ENCODE measurements around the gene ZNF540. TPM values are rescaled to one million over a fixed set of nuclear protein-coding genes. Genes with fewer than 3 reads are reported as not detected.
A peak's percentile ranks its signal among the peaks of the same experiment; 100 is the strongest.

The ZNF540 gene
- total RNA-seq (10 to 100 TPM; 11.6 to 12.0 TPM), total RNA-seq (0.42 to 56.2 (median 23.7) reads per million in 172 experiments)
- 7.4 TPM for polyA plus RNA-seq (2013, experiment 1 of 2)
- polyA plus RNA-seq (2013, experiment 2 of 2), result 5.2 TPM

DNA sequence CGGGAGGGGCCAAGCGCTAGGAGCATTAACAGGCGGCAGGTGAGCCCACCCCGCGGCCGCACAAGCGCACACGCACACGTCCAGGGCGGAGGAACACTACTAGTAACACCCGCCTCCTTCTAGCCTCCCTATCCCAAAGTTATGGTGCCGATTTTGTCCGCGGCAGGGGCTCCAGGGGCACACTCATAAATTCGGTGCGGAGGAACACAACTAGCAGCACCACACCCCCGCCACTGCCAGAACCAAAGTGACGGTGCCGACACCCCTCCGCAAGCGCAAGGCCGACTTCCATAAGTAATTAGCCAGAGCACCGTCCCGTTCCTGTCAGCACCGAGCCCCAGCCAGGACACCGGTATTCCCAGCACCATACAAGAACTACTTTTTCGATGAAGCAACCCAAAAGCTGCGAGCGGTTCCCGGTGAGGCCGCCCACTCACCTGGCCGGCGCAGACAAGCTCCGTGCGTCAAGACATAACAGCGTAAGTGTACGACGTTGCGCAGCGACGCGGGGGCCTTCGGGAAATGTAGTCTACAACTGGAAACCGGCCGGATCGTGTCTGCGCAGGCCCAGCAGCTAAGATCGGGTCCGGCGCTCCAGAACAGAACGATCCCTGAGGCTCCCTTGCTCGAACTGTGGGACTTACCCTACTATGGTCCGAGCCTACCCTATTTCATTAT is at the start of gene ZNF540, which contains the start of gene ZNF571:
Gene ZNF540, plus strand, starts transcription at position 573 of the 678 bp plus-strand sequence. CDS start 3,572 bp downstream, outside the sequence.
Gene ZNF571, minus strand, starts transcription at position 489 of the 678 bp plus-strand sequence. CDS start 8,116 bp downstream, outside the sequence.
- CTCF ChIA-PET, result interaction anchor here (0.7 to 1.4 kb wide), 4 partner anchors 9 to 98 kb away, joined by 3 to 5 read pairs (median 3); no protein-coding TSS in a partner anchor
- ATAC-seq (ENCODE audit: poor library complexity) (peak; percentile 95), DNase-seq (peak; percentile 86 to 96 (median 91))
- intact Hi-C loops (cut with DNase I, micrococcal nuclease), result loop anchor here (1.0 to 10.0 kb wide), 11 partner anchors 60 to 520 kb away; partner anchors contain the start of genes ZNF527 (in 2 of the 2), ZNF569 (in 2 of the 2), ZNF793 (in 2 of the 2) and ZFP30 (in 1 of the 2)
- peaks cover 5 to 20% of the 10 kb centered on the region in 2 experiments for H3K9me3 ChIP-seq (ENCODE audit: control insufficient read depth in 1 of 2, insufficient read depth in 1 of 2, low read length in 2 of 2)
- peak within 1 kb of the TSS; percentile 94 to 97 for H3K27ac ChIP-seq (ENCODE audit: low read depth in 1 of 2, low read length in 2 of 2)
- peaks cover 19% of the 10 kb centered on the region for H3K36me3 ChIP-seq (ENCODE audit: insufficient read depth, low read length)
- Mint-ChIP-seq H3K27ac (peak within 1 kb of the TSS; percentile 98), H3K4me3 (peak within 1 kb of the TSS; percentile 97), H3K36me3 (ENCODE audit: low read depth) (peaks cover 81% of the 10 kb centered on the region), H3K27me3 (no peaks in the 10 kb centered on the region), H3K9me3 (peaks cover 7% of the 10 kb centered on the region), H3K4me1 (ENCODE audit: low read depth) (peaks cover 39% of the 10 kb centered on the region)
- TF ChIP-seq, protein P1, sequence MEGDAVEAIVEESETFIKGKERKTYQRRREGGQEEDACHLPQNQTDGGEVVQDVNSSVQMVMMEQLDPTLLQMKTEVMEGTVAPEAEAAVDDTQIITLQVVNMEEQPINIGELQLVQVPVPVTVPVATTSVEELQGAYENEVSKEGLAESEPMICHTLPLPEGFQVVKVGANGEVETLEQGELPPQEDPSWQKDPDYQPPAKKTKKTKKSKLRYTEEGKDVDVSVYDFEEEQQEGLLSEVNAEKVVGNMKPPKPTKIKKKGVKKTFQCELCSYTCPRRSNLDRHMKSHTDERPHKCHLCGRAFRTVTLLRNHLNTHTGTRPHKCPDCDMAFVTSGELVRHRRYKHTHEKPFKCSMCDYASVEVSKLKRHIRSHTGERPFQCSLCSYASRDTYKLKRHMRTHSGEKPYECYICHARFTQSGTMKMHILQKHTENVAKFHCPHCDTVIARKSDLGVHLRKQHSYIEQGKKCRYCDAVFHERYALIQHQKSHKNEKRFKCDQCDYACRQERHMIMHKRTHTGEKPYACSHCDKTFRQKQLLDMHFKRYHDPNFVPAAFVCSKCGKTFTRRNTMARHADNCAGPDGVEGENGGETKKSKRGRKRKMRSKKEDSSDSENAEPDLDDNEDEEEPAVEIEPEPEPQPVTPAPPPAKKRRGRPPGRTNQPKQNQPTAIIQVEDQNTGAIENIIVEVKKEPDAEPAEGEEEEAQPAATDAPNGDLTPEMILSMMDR (IDR thresholded peaks at IDR 0.05), result no peak
- POLR2A ChIA-PET, result interaction anchor here (0.6 to 3.5 kb wide), 37 partner anchors 10 to 1480 kb away, joined by 3 to 75 read pairs (median 6); partner anchors contain the start of genes POLR2I, SIPA1L3, ZFP30 and ZNF146
- peaks cover 15% of the 10 kb centered on the region for H3K4me1 ChIP-seq (ENCODE audit: insufficient read depth, low read length)
- peak within 1 kb of the TSS; percentile 93 for H3K4me3 ChIP-seq (ENCODE audit: low read length)
- H3K27me3 ChIP-seq (ENCODE audit: control insufficient read depth in 1 of 2, insufficient read depth in 2 of 2, low read length in 2 of 2), result no peaks in the 10 kb centered on the region

DNA sequence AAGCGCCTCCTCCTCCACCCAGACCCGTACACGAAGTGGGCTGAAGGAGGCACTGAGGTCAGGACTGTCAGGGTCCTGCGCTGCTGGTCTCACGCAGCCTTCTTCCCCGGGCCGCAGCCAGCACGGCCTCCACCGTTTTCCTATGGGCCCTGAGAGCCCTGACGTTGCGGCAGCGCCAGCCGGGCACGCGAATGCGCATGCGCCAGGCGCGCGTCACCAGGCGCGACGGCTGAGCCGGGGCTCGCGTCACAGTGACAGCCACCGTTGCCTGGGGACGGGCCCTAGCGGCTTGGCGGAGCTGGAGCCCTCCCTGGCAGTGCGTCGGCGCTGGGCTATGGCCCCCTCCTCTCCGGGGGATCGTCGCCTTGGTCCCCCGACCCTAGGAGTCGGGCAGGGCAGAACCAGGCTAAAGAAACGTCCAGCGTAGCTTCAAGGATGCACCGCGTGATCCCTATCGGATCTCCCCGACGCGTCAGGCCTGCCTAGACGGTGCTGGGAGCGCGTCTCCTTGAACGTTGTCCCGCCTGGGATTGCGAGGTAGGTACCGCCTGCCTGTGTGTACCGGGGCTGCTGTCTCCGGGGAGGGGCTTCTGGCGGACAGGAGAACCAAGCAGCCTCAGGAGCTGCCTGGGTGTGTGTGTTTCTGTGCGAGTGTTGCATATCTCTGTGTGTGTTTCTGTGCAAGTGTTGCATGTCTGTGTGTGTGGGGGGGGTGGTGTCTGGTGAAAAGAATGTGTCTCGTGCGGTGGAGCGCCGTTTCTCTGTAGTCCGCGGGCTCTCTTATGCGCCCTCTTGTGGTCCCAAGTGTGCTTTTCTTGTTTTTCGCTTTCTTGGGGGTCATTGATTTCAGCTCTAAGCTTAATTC is 43.3 kb upstream of the ZNF540 start:
- H3K4me1 ChIP-seq (ENCODE audit: insufficient read depth, low read length), result peaks cover 12% of the 10 kb centered on the region
- intact Hi-C loops (cut with DNase I, micrococcal nuclease), result loop anchor here in 1 of 2 experiments (10.0 kb wide), 1 partner anchor 237 kb away; no protein-coding TSS in a partner anchor
- no peak overlapping the region for H3K27ac ChIP-seq (ENCODE audit: low read depth in 1 of 2, low read length in 2 of 2)
- H3K4me3 ChIP-seq (ENCODE audit: low read length), result peak overlapping the region; percentile 53
- CTCF ChIA-PET, result interaction anchor here (0.7 to 1.5 kb wide), 4 partner anchors 39 to 444 kb away, joined by 3 to 6 read pairs (median 4); partner anchors contain the start of genes ZNF540, ZNF571 and ZNF793
- peaks cover 18% of the 10 kb centered on the region for H3K9me3 Mint-ChIP-seq
- H3K27me3 Mint-ChIP-seq, result no peaks in the 10 kb centered on the region
- TF ChIP-seq, protein P1 (IDR thresholded peaks at IDR 0.05), result peak; percentile 45
- H3K36me3 ChIP-seq (ENCODE audit: insufficient read depth, low read length), result no peaks in the 10 kb centered on the region
- POLR2A ChIA-PET, result interaction anchor here (1.0 to 1.6 kb wide), 4 partner anchors 43 to 242 kb away, joined by 3 to 7 read pairs (median 4); partner anchors contain the start of genes ZNF540, ZNF569, ZNF571 and ZNF793
- H3K9me3 ChIP-seq (ENCODE audit: control insufficient read depth in 1 of 2, insufficient read depth in 1 of 2, low read length in 2 of 2), result peaks cover 63 to 88% of the 10 kb centered on the region in 2 experiments
- peak overlapping the region; percentile 89 for H3K27ac Mint-ChIP-seq
- H3K4me3 Mint-ChIP-seq, result peak overlapping the region; percentile 93
- peaks cover 0 to 3% of the 10 kb centered on the region in 2 experiments for H3K27me3 ChIP-seq (ENCODE audit: control insufficient read depth in 1 of 2, insufficient read depth in 2 of 2, low read length in 2 of 2)
- ATAC-seq (ENCODE audit: poor library complexity), result peak; percentile 90
- DNase-seq, result peak in 13 of 14 experiments; percentile 2 to 75 (median 36)
- peaks cover 62% of the 10 kb centered on the region for H3K36me3 Mint-ChIP-seq (ENCODE audit: low read depth)
- H3K4me1 Mint-ChIP-seq (ENCODE audit: low read depth), result peaks cover 5% of the 10 kb centered on the region

DNA sequence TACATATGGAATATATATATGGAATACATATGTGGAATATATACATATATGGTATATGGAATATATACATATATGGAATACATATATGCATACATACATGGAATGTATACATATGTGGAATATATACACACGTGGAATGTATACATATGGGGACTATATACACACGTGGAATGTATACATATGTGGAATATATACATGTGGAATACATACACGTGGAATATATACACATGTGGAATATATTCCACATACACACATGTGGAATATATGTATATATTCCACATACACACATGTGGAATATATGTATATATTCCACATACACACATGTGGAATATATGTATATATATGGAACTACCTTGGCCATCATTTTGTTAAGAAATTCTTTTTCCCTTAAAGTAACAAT is 31.2 kb upstream of the ZNF540 start:
- Histone ChIP-seq H3K4me1 (ENCODE audit: insufficient read depth, low read length) (no peaks in the 10 kb centered on the region), H3K27me3 (ENCODE audit: control insufficient read depth in 1 of 2, insufficient read depth in 2 of 2, low read length in 2 of 2) (no peaks in the 10 kb centered on the region), H3K4me3 (ENCODE audit: low read length) (no peak overlapping the region), H3K9me3 (ENCODE audit: control insufficient read depth in 1 of 2, insufficient read depth in 1 of 2, low read length in 2 of 2) (peaks cover 31 to 53% of the 10 kb centered on the region in 2 experiments), H3K27ac (ENCODE audit: low read depth in 1 of 2, low read length in 2 of 2) (no peak overlapping the region), H3K36me3 (ENCODE audit: insufficient read depth, low read length) (peaks cover 5% of the 10 kb centered on the region)
- Mint-ChIP-seq H3K4me1 (ENCODE audit: low read depth) (no peaks in the 10 kb centered on the region), H3K36me3 (ENCODE audit: low read depth) (peaks cover 45% of the 10 kb centered on the region), H3K27ac (no peak overlapping the region), H3K4me3 (no peak overlapping the region), H3K9me3 (peaks cover 25% of the 10 kb centered on the region), H3K27me3 (no peaks in the 10 kb centered on the region)
- TF ChIP-seq, protein P1 (IDR thresholded peaks at IDR 0.05), result no peak
- ChIA-PET POLR2A (no interaction called here), CTCF (no interaction called here)
- intact Hi-C loops (cut with DNase I, micrococcal nuclease), result no loop called here
- no peak for DNase-seq
- ATAC-seq (ENCODE audit: poor library complexity), result no peak

Data from CD4-positive, alpha-beta T cell (primary cell).